Sigmoid colon (tissue), 4 donors: ENCODE measurements around the gene LEO1.

Experiments
- POLR2A ChIP-seq, 2 donors: fragments of 450-650 bp; IDR thresholded peaks; one replicate each; pipeline ENCODE4 v1.6.1; 2016; ENCODE audit warnings: antibody characterized with exemption in 2 of 2, mild to moderate bottlenecking in 2 of 2, moderate library complexity in 2 of 2
- POLR2AphosphoS5 ChIP-seq, 4 donors: sonication (generic); formaldehyde crosslinking; IDR thresholded peaks; one replicate each; pipeline ENCODE4 v1.6.1; 2017; ENCODE audit warnings: antibody characterized with exemption in 4 of 4
- TF ChIP-seq, protein P1 (sequence below), 4 experiments: fragments of 450-650 bp in 3 of 4; fragments of 200-600 bp in 1 of 4; IDR thresholded peaks; one replicate each; pipeline ENCODE4 v1.5.1; 2016 to 2019; ENCODE audit warnings: antibody characterized with exemption in 4 of 4, mild to moderate bottlenecking in 3 of 4, moderate library complexity in 2 of 4

DNA sequence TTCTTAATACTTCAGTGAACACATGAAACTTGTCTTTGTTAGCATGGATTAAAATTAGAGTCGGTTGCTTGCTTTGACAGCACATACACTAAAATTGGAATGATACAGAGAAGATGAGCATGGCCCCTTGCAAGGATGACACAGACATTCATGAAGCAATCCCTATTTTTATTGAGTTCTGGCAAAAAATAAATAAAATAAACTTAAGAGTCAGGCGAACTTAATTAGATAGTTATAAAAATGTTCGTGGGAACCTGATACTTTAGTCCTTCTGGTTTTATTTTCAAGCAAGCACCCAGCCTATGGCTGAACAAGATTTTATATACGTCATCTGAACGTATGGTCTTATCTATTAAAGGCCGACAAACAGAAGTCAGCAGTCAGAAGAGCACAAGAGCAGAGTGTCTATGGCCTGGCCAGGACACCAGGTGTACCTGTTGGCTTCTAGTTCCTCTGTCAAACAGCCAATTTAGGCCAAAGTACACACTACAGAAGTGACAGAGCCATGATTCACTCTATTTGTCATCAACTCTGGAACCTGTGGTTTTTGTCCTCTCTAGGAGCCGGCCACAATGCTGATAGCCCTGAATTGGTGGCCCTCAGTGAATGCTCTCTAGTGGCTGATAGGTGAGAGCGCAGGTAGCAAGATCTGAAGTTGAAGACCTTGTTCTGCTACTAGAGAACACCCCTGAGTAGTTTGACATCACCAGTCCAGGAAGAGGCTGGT is 64.3 kb downstream of the LEO1 start:
- TF ChIP-seq, protein P1, sequence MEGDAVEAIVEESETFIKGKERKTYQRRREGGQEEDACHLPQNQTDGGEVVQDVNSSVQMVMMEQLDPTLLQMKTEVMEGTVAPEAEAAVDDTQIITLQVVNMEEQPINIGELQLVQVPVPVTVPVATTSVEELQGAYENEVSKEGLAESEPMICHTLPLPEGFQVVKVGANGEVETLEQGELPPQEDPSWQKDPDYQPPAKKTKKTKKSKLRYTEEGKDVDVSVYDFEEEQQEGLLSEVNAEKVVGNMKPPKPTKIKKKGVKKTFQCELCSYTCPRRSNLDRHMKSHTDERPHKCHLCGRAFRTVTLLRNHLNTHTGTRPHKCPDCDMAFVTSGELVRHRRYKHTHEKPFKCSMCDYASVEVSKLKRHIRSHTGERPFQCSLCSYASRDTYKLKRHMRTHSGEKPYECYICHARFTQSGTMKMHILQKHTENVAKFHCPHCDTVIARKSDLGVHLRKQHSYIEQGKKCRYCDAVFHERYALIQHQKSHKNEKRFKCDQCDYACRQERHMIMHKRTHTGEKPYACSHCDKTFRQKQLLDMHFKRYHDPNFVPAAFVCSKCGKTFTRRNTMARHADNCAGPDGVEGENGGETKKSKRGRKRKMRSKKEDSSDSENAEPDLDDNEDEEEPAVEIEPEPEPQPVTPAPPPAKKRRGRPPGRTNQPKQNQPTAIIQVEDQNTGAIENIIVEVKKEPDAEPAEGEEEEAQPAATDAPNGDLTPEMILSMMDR (IDR thresholded peaks at IDR 0.05): no peak
- TF ChIP-seq POLR2AphosphoS5 (IDR thresholded peaks at IDR 0.05) (no peak), POLR2A (IDR thresholded peaks at IDR 0.05) (no peak)
